BJ (cell line): ENCODE measurements around the gene SCUBE2. TPM values are rescaled to one million over a fixed set of nuclear protein-coding genes. Genes with fewer than 3 reads are reported as not detected.

ENCODE experiments used
- CTCF ChIA-PET: fragments of 350-600 bp; formaldehyde crosslinking; extraction: SDS; loops from one replicate; lab custom pipeline; 2021; ENCODE audit warnings: antibody characterized with exemption, inconsistent platforms; lab: Yijun Ruan, JAX
- POLR2A ChIA-PET: fragments of 300-600 bp; sonication (Branson Sonifier 250); formaldehyde crosslinking; extraction: SDS; loops from one replicate; lab custom pipeline; 2021; ENCODE audit warnings: antibody characterized with exemption; lab: Charles Lee
- DNase-seq: peaks from one replicate; pipeline ENCODE4 v3.0.0-alpha.2; 2011; ENCODE audit warnings: low read depth
- H3K27me3 ChIP-seq: 2 replicates; pipeline ENCODE4 v1.6.0; 2011; ENCODE audit warnings: low read length; ENCODE audit not compliant: control insufficient read depth, insufficient read depth
- H3K36me3 ChIP-seq: 2 replicates; pipeline ENCODE4 v1.5.1; 2011; ENCODE audit warnings: low read length; ENCODE audit not compliant: control insufficient read depth, insufficient read depth
- H3K4me3 ChIP-seq: 2 replicates; pipeline ENCODE4 v1.5.1; 2011; ENCODE audit warnings: low read depth, mild to moderate bottlenecking, control low read depth, low read length
- CTCF ChIP-seq: IDR thresholded peaks from 2 replicates; pipeline ENCODE4 v1.5.1; 2011; ENCODE audit warnings: low read depth, mild to moderate bottlenecking, control low read depth, inconsistent platforms, low read length, moderate library complexity; ENCODE audit not compliant: insufficient read depth
- polyA plus RNA-seq: library from polyadenylated mRNA; depleted of rRNA; stranded (reverse); fragments of >200 nt; gene quantifications from 2 replicates; pipeline ENCODE4 v1.2.3, GENCODE V29; 2011

SCUBE2 gene
- polyA plus RNA-seq, 1 experiment = 1.4 TPM

- DNase-seq = no peak
- ChIA-PET CTCF (no interaction called here), POLR2A (no interaction called here)
- H3K4me3 ChIP-seq = no peak overlapping the region
- H3K27me3 ChIP-seq = no peaks in the 10 kb centered on the region
- no peak for TF ChIP-seq CTCF
- H3K36me3 ChIP-seq = no peaks in the 10 kb centered on the region; the same call in 1 of the 2 replicates
These were observed 39.1 kb downstream of the SCUBE2 start for GRCh38 chr11:9052316-9052715.

GRCh38 chr11:9049959-9050358 lies 41.4 kb downstream of the SCUBE2 start:
- Histone ChIP-seq H3K4me3 (no peak overlapping the region), H3K36me3 (no peaks in the 10 kb centered on the region), H3K27me3 (no peaks in the 10 kb centered on the region)
- no peak for DNase-seq
- POLR2A ChIA-PET = no interaction called here
- TF ChIP-seq CTCF = no peak
- CTCF ChIA-PET = no interaction called here

GRCh38 chr11:9047964-9048523 lies 43.4 kb downstream of the SCUBE2 start:
- Histone ChIP-seq H3K36me3 (no peaks in the 10 kb centered on the region), H3K27me3 (no peaks in the 10 kb centered on the region), H3K4me3 (no peak overlapping the region)
- ChIA-PET POLR2A (interaction anchor here (0.5 to 0.6 kb wide), 2 partner anchors 124 to 131 kb away, joined by 3 to 6 read pairs; no protein-coding TSS in a partner anchor), CTCF (interaction anchor here (0.6 to 2.9 kb wide), 6 partner anchors 12 to 68 kb away, joined by 3 to 15 read pairs (median 4); no protein-coding TSS in a partner anchor)
- peak; percentile 23 for DNase-seq
- TF ChIP-seq CTCF = no peak

- no peak for TF ChIP-seq CTCF
- no peak overlapping the region for H3K4me3 ChIP-seq
- ChIA-PET CTCF (interaction anchor here (2.4 to 2.9 kb wide), 2 partner anchors 10 to 31 kb away, joined by 14 to 15 read pairs; no protein-coding TSS in a partner anchor), POLR2A (no interaction called here)
- no peaks in the 10 kb centered on the region for H3K36me3 ChIP-seq
- no peak for DNase-seq
- no peaks in the 10 kb centered on the region for H3K27me3 ChIP-seq
These were observed 44.9 kb downstream of the SCUBE2 start for GRCh38 chr11:9046481-9046880.

- POLR2A ChIA-PET = no interaction called here
- H3K36me3 ChIP-seq = no peaks in the 10 kb centered on the region
- no peaks in the 10 kb centered on the region for H3K27me3 ChIP-seq
- TF ChIP-seq CTCF = no peak
- no peak for DNase-seq
- H3K4me3 ChIP-seq = no peak overlapping the region
- CTCF ChIA-PET = interaction anchor here (1.9 kb wide), 1 partner anchor 28 kb away, joined by 10 read pairs; no protein-coding TSS in a partner anchor
These were observed 48.9 kb downstream of the SCUBE2 start for GRCh38 chr11:9042488-9042887.
